HG03066 (cell line): ENCODE measurements around the gene NEAT1.

Source experiments
- ATAC-seq: cut with Tn5 transposase; IDR thresholded peaks from one replicate; pipeline ENCODE4 v1.9.1; 2021; ENCODE audit warnings: low read depth; ENCODE audit not compliant: unreplicated experiment

The NEAT1 gene

GRCh38 chr11:65432686-65433582, 10.3 kb downstream of the NEAT1 start:
- no peak for ATAC-seq

- ATAC-seq, result no peak
These were observed 11.1 kb downstream of the NEAT1 start for GRCh38 chr11:65433657-65434056.

GRCh38 chr11:65434057-65434666, 11.6 kb downstream of the NEAT1 start:
- ATAC-seq, result no peak

GRCh38 chr11:65434667-65435410, 12.2 kb downstream of the NEAT1 start:
- ATAC-seq, result no peak

GRCh38 chr11:65435411-65435931, 12.9 kb downstream of the NEAT1 start:
- no peak for ATAC-seq

GRCh38 chr11:65435981-65436411, 13.4 kb downstream of the NEAT1 start:
- ATAC-seq, result no peak

GRCh38 chr11:65436412-65437032, 13.9 kb downstream of the NEAT1 start:
- no peak for ATAC-seq

GRCh38 chr11:65437436-65438227, 15.0 kb downstream of the NEAT1 start:
- ATAC-seq, result no peak

GRCh38 chr11:65438257-65439151, 15.9 kb downstream of the NEAT1 start:
- no peak for ATAC-seq

- ATAC-seq, result no peak
These were observed 17.0 kb downstream of the NEAT1 start for GRCh38 chr11:65439331-65440181.

GRCh38 chr11:65440831-65441499, 18.4 kb downstream of the NEAT1 start:
- peak; percentile 50 for ATAC-seq

GRCh38 chr11:65442842-65443331, 20.3 kb downstream of the NEAT1 start:
- ATAC-seq, result no peak

GRCh38 chr11:65444314-65445051, 21.9 kb downstream of the NEAT1 start:
- ATAC-seq, result no peak

- no peak for ATAC-seq
These were observed 22.6 kb downstream of the NEAT1 start for GRCh38 chr11:65445101-65445603.

- no peak for ATAC-seq
These were observed 23.2 kb downstream of the NEAT1 start for GRCh38 chr11:65445604-65446445.
